ENCODE data around the gene SLC4A1. TPM values are rescaled to one million over a fixed set of nuclear protein-coding genes. Genes with fewer than 3 reads are reported as not detected.

SLC4A1 gene
- total RNA-seq, 4 donors from 2014 or later = under 0.01 to 0.16 TPM; not detected in 2

- TF ChIP-seq CTCF (IDR thresholded peaks at IDR 0.05; ENCODE audit: low read depth) = no peak
Measured at GRCh38 chr17:44282264-44282663, 14.3 kb upstream of the SLC4A1 start.

- no peak for TF ChIP-seq CTCF (IDR thresholded peaks at IDR 0.05; ENCODE audit: low read depth)
Measured at GRCh38 chr17:44281570-44281969, 13.6 kb upstream of the SLC4A1 start.

- TF ChIP-seq CTCF (IDR thresholded peaks at IDR 0.05; ENCODE audit: low read depth) = no peak
Measured at GRCh38 chr17:44280392-44280937, 12.5 kb upstream of the SLC4A1 start.

- no peak for TF ChIP-seq CTCF (IDR thresholded peaks at IDR 0.05; ENCODE audit: low read depth)
Measured at GRCh38 chr17:44279666-44280391, 11.9 kb upstream of the SLC4A1 start.

GRCh38 chr17:44279346-44279665, 11.4 kb upstream of the SLC4A1 start:
- no peak for TF ChIP-seq CTCF (IDR thresholded peaks at IDR 0.05; ENCODE audit: low read depth)

- no peak for TF ChIP-seq CTCF (IDR thresholded peaks at IDR 0.05; ENCODE audit: low read depth)
Measured at GRCh38 chr17:44277976-44278375, 10.0 kb upstream of the SLC4A1 start.

- no peak for TF ChIP-seq CTCF (IDR thresholded peaks at IDR 0.05; ENCODE audit: low read depth)
Measured at GRCh38 chr17:44273607-44274006, 5.7 kb upstream of the SLC4A1 start.

Data from subcutaneous adipose tissue (tissue), 4 donors.